Transverse colon (tissue), 4 donors: ENCODE measurements around the gene OR13A1.
"Not testable (repeated sequence)": the region's sequence is repeated elsewhere in the genome, so short reads cannot be mapped to it uniquely, and the experiment has no call there.

Source experiments
- EP300 ChIP-seq: sonication (generic); formaldehyde crosslinking; IDR thresholded peaks from one replicate; pipeline ENCODE4 v1.6.1; 2017; ENCODE audit warnings: antibody characterized with exemption, low read depth
- POLR2AphosphoS5 ChIP-seq, 3 donors: sonication (generic); formaldehyde crosslinking; IDR thresholded peaks; one replicate each; pipeline ENCODE4 v1.6.1; 2016; ENCODE audit warnings: antibody characterized with exemption in 3 of 3
- TF ChIP-seq, protein P1 (sequence below), 5 experiments: fragments of 200-600 bp in 3 of 5; fragments of 450-650 bp in 2 of 5; sonication (generic) in 3 of 5; IDR thresholded peaks; 1 replicate in 2 of 5; 2 replicates in 3 of 5; pipeline ENCODE4 v1.5.1; 2016 to 2017; ENCODE audit warnings: antibody characterized with exemption in 5 of 5, inconsistent platforms in 3 of 5, mild to moderate bottlenecking in 2 of 5, moderate library complexity in 1 of 5

GRCh38 chr10:45260635-45261034 is 54.8 kb downstream of the OR13A1 start:
- TF ChIP-seq, protein P1, sequence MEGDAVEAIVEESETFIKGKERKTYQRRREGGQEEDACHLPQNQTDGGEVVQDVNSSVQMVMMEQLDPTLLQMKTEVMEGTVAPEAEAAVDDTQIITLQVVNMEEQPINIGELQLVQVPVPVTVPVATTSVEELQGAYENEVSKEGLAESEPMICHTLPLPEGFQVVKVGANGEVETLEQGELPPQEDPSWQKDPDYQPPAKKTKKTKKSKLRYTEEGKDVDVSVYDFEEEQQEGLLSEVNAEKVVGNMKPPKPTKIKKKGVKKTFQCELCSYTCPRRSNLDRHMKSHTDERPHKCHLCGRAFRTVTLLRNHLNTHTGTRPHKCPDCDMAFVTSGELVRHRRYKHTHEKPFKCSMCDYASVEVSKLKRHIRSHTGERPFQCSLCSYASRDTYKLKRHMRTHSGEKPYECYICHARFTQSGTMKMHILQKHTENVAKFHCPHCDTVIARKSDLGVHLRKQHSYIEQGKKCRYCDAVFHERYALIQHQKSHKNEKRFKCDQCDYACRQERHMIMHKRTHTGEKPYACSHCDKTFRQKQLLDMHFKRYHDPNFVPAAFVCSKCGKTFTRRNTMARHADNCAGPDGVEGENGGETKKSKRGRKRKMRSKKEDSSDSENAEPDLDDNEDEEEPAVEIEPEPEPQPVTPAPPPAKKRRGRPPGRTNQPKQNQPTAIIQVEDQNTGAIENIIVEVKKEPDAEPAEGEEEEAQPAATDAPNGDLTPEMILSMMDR (IDR thresholded peaks at IDR 0.05) = not testable (repeated sequence)
- TF ChIP-seq POLR2AphosphoS5 (IDR thresholded peaks at IDR 0.05); EP300: not testable (repeated sequence)
